Left renal pelvis (tissue), 4 donors: ENCODE data around the gene ATL1. TPM values are rescaled to one million over a fixed set of nuclear protein-coding genes. Genes with fewer than 3 reads are reported as not detected.

ENCODE experiments used
- DNase-seq, 4 donors: peaks; one replicate each; pipeline ENCODE4 v3.0.0-alpha.2; 2013; ENCODE audit warnings: low read depth in 4 of 4, low spot score in 3 of 4
- polyA plus RNA-seq, 4 donors: library from polyadenylated mRNA; unstranded; fragments of 120-200 nt; gene quantifications; one replicate each; pipeline ENCODE4 v1.2.1, GENCODE V29; 2013; ENCODE audit not compliant: insufficient read length in 4 of 4

Gene ATL1
- polyA plus RNA-seq, 4 donors: 6.7 to 15.3 (median 9.7) TPM

DNA sequence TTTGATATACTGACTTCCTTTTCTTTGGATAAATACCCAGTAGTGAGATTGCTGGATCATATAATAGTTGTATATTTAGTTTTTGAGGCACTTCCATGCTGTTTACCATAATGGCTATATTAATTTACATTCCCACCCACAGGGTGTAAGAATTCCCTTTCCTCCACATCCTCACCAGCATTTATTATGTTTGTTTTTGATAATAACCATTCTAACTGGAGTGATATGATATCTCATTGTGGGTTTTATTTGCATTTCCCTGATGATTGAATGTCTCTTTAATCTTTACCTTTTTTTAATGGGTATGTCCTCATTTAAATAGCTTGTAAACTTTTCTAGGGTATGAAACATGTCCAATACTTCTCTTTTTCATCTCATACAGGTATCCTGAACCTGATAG, 119.7 kb downstream of the ATL1 start:
- DNase-seq: no peak

Other genes starting within 250 kb of the ATL1 start
- 10 to 100 TPM in 2 of 4 donors, 1 to 10 TPM in 2; 3.7 to 11.0 (median 9.7) TPM for gene L2HGDH, start 247.9 kb upstream of the ATL1 start, polyA plus RNA-seq
- gene DMAC2L, start 247.8 kb upstream of the ATL1 start, polyA plus RNA-seq: 10 to 100 TPM; 13.7 to 28.6 (median 22.5) TPM
- 10 to 100 TPM in 2 of 4 donors, 1 to 10 TPM in 2; 6.8 to 10.8 (median 9.3) TPM for gene CDKL1, start 163.3 kb upstream of the ATL1 start, polyA plus RNA-seq
- gene MAP4K5, start 27.6 kb upstream of the ATL1 start, polyA plus RNA-seq: 10 to 100 TPM; 53.0 to 67.3 (median 58.5) TPM
- 10 to 100 TPM; 38.1 to 52.3 (median 43.9) TPM for gene SAV1, start 108.2 kb downstream of the ATL1 start, polyA plus RNA-seq